ENCODE results near the gene GALNT18. TPM values are rescaled to one million over a fixed set of nuclear protein-coding genes. Genes with fewer than 3 reads are reported as not detected.
A peak's percentile ranks its signal among the peaks of the same experiment; 100 is the strongest.

Gene GALNT18
- total and polyA plus RNA-seq, 7 donors = 4.6 to 32.4 (median 8.3) TPM

DNA sequence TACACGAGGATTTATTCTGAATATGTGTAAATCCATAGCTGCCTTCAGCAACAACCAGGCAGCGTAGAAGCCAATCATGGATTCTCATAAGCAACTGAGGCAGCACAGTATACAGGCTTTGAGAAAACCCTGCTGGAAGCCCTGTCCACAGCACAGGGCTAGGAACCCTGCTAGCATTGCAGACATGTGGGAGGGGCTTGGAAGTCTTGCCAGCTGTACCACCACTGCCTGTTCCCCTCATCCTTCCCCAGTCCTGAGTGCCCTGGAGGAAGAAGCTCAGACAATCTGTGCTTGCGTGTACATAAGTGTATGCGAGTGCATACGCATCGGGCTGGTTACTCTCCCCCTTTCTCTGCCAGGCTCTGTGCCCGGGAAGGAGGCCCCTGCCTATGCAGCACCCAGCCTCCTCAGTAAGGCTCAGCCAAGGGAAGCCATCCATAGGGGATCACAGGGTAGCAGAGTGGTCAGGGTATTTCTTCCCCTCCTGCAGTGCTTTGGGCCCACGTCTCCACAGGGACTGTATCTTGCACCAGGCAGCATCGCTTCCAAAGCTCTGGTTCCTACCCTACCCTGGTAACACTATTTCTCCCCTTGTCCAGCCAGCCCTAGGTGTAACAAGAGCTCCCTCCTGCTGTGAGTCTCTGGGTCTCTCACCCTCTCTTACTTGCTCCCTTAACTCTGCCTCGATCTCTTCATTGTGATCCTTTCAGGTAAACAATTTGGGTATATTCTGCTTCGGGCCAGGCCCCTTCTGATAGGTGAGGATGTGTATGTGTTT lies 90.5 kb downstream of the GALNT18 start:
- ATAC-seq = peak in 1 of 4 donors; percentile 41
- Histone ChIP-seq H3K27me3 (ENCODE audit: insufficient read depth in 3 of 3, low read length in 2 of 3) (no peaks in the 10 kb centered on the region), H3K4me3 (no peak overlapping the region), H3K36me3 (ENCODE audit: insufficient read depth in 1 of 2, low read depth in 1 of 2) (no peaks in the 10 kb centered on the region), H3K27ac (no peak overlapping the region), H3K4me1 (peaks cover 34% of the 10 kb centered on the region), H3K9me3 (no peaks in the 10 kb centered on the region)
- intact Hi-C loops (cut with DNase I) = loop anchor here (5.0 to 10.0 kb wide), 2 partner anchors 83 to 91 kb away; partner anchors contain the start of gene GALNT18 (in 1 of the 2)
- 82 to 91% (median 87%) methylated on average over 11 of the region's 11 CpGs for WGBS, 3 donors
- TF ChIP-seq, protein P1, sequence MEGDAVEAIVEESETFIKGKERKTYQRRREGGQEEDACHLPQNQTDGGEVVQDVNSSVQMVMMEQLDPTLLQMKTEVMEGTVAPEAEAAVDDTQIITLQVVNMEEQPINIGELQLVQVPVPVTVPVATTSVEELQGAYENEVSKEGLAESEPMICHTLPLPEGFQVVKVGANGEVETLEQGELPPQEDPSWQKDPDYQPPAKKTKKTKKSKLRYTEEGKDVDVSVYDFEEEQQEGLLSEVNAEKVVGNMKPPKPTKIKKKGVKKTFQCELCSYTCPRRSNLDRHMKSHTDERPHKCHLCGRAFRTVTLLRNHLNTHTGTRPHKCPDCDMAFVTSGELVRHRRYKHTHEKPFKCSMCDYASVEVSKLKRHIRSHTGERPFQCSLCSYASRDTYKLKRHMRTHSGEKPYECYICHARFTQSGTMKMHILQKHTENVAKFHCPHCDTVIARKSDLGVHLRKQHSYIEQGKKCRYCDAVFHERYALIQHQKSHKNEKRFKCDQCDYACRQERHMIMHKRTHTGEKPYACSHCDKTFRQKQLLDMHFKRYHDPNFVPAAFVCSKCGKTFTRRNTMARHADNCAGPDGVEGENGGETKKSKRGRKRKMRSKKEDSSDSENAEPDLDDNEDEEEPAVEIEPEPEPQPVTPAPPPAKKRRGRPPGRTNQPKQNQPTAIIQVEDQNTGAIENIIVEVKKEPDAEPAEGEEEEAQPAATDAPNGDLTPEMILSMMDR (IDR thresholded peaks at IDR 0.05) = no peak
- no peak for DNase-seq

DNA sequence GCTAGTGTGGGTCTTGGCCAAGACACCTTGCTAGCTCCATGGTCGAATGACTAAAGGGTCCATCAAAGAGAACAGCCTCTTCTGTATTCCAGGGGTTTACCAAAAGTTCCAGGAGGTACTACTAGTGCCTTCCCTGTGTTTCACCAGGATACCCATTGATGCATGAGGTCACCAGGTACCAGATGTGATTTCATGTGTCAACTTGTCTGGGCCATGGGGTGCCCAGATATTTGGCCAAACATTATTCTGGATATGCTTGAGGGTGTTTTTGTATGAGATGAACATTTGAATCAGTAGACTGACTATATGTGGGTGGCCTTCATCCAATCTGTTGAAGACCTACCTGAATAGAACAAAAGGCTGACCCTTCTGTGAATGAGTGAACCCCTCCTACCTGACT lies 92.8 kb downstream of the GALNT18 start:
- intact Hi-C loops (cut with DNase I) = no loop called here
- DNase-seq (no peak), ATAC-seq (no peak)
- no peaks in the 10 kb centered on the region for H3K9me3 ChIP-seq
- H3K27me3 ChIP-seq (ENCODE audit: insufficient read depth in 3 of 3, low read length in 2 of 3) = no peaks in the 10 kb centered on the region
- no peak overlapping the region for H3K4me3 ChIP-seq
- no peak overlapping the region for H3K27ac ChIP-seq
- peaks cover 19% of the 10 kb centered on the region for H3K4me1 ChIP-seq
- TF ChIP-seq, protein P1 (IDR thresholded peaks at IDR 0.05) = no peak
- H3K36me3 ChIP-seq (ENCODE audit: insufficient read depth in 1 of 2, low read depth in 1 of 2) = no peaks in the 10 kb centered on the region
- WGBS, 3 donors = 94 to 100% (median 95%) methylated on average over 1 of the region's 1 CpG

DNA sequence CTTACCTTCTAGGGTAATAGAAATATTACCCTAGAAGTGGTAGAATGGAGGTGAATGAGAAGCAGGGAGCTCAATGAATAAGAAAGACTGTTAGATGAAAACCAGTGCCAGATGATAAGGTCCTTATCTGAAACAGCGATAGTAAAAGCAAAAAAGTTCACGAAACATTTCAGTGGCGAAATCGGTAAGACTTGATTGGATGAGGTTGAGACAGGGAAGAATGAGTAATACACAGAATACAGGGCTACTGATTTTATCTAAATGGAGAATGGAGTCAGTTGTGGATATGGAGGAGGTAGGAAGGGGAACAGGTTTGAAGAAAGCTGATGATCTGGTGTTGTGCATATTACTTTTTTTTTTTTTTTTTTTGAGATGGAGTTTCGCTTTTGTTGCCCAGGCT lies 96.5 kb downstream of the GALNT18 start:
- peaks cover 22% of the 10 kb centered on the region for H3K4me1 ChIP-seq
- DNase-seq = no peak
- no peaks in the 10 kb centered on the region for H3K36me3 ChIP-seq (ENCODE audit: insufficient read depth in 1 of 2, low read depth in 1 of 2)
- intact Hi-C loops (cut with DNase I) = no loop called here
- H3K4me3 ChIP-seq = no peak overlapping the region
- TF ChIP-seq, protein P1 (IDR thresholded peaks at IDR 0.05) = no peak
- no peaks in the 10 kb centered on the region for H3K27me3 ChIP-seq (ENCODE audit: insufficient read depth in 3 of 3, low read length in 2 of 3)
- 95 to 98% (median 98%) methylated on average over 5 of the region's 5 CpGs for WGBS, 3 donors
- H3K27ac ChIP-seq = no peak overlapping the region
- H3K9me3 ChIP-seq = no peaks in the 10 kb centered on the region
- no peak for ATAC-seq

DNA sequence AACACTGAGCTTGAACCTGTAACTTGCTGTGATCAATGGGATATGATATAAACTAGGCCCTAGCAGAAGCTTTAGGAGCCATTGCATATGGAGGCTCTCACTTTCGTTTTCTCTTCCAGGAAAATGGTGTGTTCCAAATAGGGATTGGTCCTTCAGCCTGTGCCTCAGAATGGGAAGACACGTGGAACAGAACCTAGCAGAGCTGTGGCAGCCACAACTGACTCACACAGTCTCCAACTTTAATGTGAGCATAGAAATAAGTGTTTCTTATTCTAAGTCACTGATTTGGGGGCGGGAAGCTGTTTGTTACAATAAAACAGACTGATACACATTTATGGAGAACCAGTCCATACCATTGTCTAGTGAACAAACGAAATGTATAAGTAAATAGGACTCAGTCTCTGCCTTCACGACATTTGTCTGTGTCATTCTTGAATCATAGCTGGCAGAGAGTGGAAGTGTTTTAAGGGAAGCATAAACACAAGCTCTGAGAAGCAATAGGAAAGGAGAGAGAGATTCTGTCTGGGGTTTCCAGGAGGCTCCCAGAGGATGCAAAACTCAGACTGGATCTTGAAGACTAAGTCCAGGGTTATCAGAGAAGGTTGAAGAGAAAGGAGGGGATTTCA lies 97.3 kb downstream of the GALNT18 start:
- Histone ChIP-seq H3K27me3 (ENCODE audit: insufficient read depth in 3 of 3, low read length in 2 of 3) (no peaks in the 10 kb centered on the region), H3K36me3 (ENCODE audit: insufficient read depth in 1 of 2, low read depth in 1 of 2) (no peaks in the 10 kb centered on the region), H3K4me1 (peaks cover 24% of the 10 kb centered on the region), H3K9me3 (no peaks in the 10 kb centered on the region), H3K4me3 (no peak overlapping the region), H3K27ac (no peak overlapping the region)
- ATAC-seq = no peak
- WGBS, 3 donors = 80 to 86% (median 82%) methylated on average over 5 of the region's 5 CpGs
- DNase-seq = no peak
- TF ChIP-seq, protein P1 (IDR thresholded peaks at IDR 0.05) = no peak
- intact Hi-C loops (cut with DNase I) = no loop called here
